Endothelial cell of umbilical vein (primary cell): ENCODE results near the gene FRMD4A.

Experiments
- CTCF ChIP-seq, 2 donors: IDR thresholded peaks; 1 replicate in 1 of 2; 2 replicates in 1 of 2; pipeline ENCODE4 v1.5.1; 2011; ENCODE audit warnings: low read length in 2 of 2, mild to moderate bottlenecking in 2 of 2, moderate library complexity in 2 of 2, control low read depth in 1 of 2, inconsistent platforms in 1 of 2, low read depth in 1 of 2; ENCODE audit not compliant: insufficient read depth in 1 of 2; ENCODE audit errors: extremely low read depth in 1 of 2
- EZH2 ChIP-seq: IDR thresholded peaks from 2 replicates; pipeline ENCODE4 v1.6.1; 2012; ENCODE audit warnings: borderline replicate concordance, low read depth, mild to moderate bottlenecking, moderate library complexity, low read length, inconsistent platforms; ENCODE audit not compliant: severe bottlenecking

GRCh38 chr10:13873196-13873595, 457.5 kb downstream of the FRMD4A start:
- TF ChIP-seq EZH2 (no peak), CTCF (IDR thresholded peaks at IDR 0.05; ENCODE audit: extremely low read depth in 1 of 2, insufficient read depth in 1 of 2, low read depth in 1 of 2, low read length in 2 of 2) (no peak)
